HUDEP-2 (cell line): ENCODE results near the gene RASA3.

Experiments used
- DNase-seq, 76 experiments: peaks; one replicate each; lab custom pipeline; 2025; ENCODE audit not compliant: unreplicated experiment in 76 of 76; lab: John Stamatoyannopoulos, UW

RASA3 gene

GRCh38 chr13:114011226-114011625 is 121.2 kb downstream of the RASA3 start:
- no peak for DNase-seq

- DNase-seq: no peak
Measured at GRCh38 chr13:114010401-114011101, 121.9 kb downstream of the RASA3 start.

GRCh38 chr13:114009590-114010400 is 122.6 kb downstream of the RASA3 start:
- DNase-seq: no peak

GRCh38 chr13:114008964-114009589 is 123.3 kb downstream of the RASA3 start:
- no peak for DNase-seq

- DNase-seq: no peak
Measured at GRCh38 chr13:114007566-114007965, 124.9 kb downstream of the RASA3 start.

- DNase-seq: no peak
Measured at GRCh38 chr13:114005206-114005724, 127.2 kb downstream of the RASA3 start.

- peak in 68 of 76 experiments; percentile 1 to 88 (median 60) for DNase-seq
Measured at GRCh38 chr13:114004420-114005205, 127.8 kb downstream of the RASA3 start.

- no peak for DNase-seq
Measured at GRCh38 chr13:114002771-114003321, 129.6 kb downstream of the RASA3 start.

GRCh38 chr13:114002009-114002544 is 130.3 kb downstream of the RASA3 start:
- no peak for DNase-seq

GRCh38 chr13:114001331-114002008 is 131.0 kb downstream of the RASA3 start:
- DNase-seq: no peak

- DNase-seq: no peak
Measured at GRCh38 chr13:114000151-114001040, 132.0 kb downstream of the RASA3 start.

GRCh38 chr13:113999618-113999910 is 132.9 kb downstream of the RASA3 start:
- DNase-seq: no peak

- DNase-seq: no peak
Measured at GRCh38 chr13:113998781-113999617, 133.4 kb downstream of the RASA3 start.

- no peak for DNase-seq
Measured at GRCh38 chr13:113997845-113998751, 134.3 kb downstream of the RASA3 start.

GRCh38 chr13:113996912-113997745 is 135.3 kb downstream of the RASA3 start:
- DNase-seq: no peak
